GM21717 (cell line): Measurements from ENCODE around the gene GUCY2F.

ENCODE experiments used
- ATAC-seq: cut with Tn5 transposase; IDR thresholded peaks from one replicate; pipeline ENCODE4 v1.9.1; 2021; ENCODE audit warnings: mild to moderate bottlenecking, moderate library complexity; ENCODE audit not compliant: unreplicated experiment

Gene GUCY2F

GRCh38 chrX:109481986-109482385 is at the start of gene GUCY2F:
GUCY2F (minus strand) TSS chrX:109482086; CDS start chrX:109475936, 6,150 bp downstream.
- no peak for ATAC-seq

- no peak for ATAC-seq
Measured at GRCh38 chrX:109519001-109519400, 37.1 kb upstream of the GUCY2F start.

DNA sequence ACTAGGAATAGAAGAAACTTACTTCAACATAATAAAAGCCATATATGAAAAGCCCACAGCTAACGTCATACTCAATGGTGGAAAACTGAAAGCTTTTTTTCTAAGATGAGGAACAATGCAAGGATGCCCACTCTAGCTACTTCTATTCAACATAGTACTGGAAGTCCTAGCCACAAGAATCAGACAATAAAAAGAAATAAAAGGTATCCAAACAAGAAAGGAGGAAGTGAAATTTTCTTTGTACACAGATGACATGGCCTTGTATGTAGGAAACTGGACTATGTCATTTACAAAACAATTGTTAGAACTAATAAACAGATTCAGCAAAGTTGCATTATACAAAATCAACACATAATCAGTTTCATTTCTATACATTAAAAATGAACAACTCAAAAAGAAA is 29.2 kb upstream of the GUCY2F start:
- ATAC-seq, result no peak

DNA sequence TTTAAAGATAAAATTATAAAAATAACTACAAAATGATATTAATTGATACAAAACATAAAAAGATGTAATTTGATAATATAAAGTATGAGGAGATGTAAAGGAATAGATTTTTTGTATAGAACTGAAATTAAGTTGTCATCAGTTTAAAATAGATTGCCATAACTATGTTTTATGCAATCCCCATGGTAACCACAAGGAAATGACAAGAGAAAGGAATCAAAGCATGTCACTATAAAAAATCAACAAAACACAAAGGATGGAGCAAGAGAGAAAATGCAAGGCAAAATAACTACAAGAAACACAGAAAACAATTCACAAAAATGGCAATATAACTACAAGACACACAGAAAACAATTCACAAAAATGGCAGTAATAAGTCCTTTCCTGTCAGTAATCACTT is 27.0 kb upstream of the GUCY2F start:
- no peak for ATAC-seq

DNA sequence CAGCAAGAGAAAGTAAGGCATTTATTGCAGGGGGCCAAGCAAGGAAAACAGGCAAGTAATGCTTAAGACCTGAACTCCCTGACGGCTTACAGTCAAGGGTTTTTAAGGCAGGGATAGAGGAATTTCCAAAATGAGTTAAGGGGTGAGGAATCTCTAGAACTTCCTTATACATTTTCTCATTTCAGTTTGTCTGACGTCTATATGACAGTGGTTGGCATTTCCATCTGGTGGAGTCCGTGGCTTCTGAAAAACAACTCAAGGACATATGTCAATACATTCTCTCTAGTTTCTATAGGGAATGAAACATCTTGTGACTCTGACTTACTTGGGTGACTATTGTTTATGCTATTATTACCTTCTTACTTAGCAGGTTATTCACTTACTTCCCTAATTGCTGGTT is 19.3 kb upstream of the GUCY2F start:
- ATAC-seq, result no peak

DNA sequence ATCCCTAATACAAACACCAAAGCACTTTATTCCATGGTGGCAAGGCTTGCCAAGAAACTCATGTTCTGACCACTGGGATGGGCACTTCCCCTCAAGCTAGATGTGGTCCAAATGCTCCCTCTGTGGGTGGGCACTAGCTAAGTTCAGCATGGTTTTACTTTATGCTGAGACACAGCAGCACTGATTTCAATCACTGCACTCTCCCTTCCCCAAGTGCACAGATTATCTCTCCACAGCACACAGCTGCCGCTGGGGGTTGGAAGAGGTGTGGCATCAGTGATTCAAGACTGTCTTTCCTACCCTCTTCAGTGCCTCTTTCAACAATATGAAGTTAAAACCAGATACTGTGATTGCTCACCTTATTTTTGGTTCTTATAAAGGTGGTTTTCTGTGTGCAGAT is 16.5 kb upstream of the GUCY2F start:
- ATAC-seq, result no peak

GRCh38 chrX:109489174-109489573 is 7.3 kb upstream of the GUCY2F start:
- ATAC-seq, result no peak

DNA sequence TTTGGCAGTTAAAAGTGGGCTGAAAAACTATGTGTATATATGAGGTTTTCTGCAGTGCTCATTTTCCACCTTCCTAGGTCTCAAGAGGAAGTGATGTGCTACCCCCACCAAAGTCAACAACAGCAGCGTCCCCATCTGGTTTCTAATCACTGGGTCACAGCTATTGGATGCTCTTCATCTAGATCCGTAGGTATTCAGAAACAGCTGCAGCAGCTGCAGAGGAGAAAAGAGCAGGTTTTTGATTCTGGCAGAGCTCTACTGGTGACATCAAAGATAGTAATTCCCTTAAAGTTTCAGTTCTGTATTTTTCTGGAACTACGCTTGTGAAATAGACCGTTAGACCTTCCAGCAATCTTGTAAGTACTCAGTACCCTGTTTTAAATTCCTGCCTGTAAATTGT is 5.8 kb upstream of the GUCY2F start:
- peak; percentile 52 for ATAC-seq

DNA sequence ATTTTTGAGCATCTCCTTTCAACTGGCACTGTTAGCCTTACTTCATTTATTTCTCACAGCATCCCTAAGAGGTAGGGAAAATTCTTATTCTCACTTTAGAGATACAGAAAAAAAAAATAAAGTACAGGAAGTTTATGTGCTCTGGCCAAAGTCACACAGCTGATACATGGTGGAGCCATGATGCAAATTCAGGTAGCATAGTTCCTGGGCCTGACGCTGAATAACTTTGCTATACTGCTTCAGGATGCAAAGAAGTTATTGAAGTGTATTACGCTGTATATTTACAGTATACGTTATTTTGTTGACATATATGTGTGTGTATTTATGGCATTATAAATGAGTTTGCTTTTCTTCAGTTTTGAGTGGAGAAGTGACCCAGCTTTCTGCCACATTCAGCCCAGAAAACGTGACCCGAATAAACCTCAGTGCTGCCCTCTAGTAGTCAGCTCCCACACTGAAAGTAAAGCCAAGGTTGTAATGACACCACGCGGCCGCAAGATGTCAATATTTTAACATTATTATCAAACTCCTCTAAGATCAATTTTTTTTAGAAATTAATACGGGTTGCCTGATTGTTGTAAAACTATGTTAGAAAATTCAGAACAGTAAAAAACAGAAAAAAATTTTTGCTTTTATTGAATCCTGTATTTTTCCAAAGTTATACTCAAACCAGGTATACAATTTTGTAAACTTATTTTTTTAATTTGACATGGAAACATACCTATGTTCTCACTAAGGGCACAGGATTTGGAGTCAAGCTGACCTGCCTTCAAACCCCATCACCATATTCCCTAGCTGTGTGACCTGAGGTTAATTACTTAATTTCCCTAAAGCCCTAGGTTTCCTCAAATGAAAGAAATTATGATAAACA is 3.8 kb upstream of the GUCY2F start:
- peak; percentile 73 for ATAC-seq

DNA sequence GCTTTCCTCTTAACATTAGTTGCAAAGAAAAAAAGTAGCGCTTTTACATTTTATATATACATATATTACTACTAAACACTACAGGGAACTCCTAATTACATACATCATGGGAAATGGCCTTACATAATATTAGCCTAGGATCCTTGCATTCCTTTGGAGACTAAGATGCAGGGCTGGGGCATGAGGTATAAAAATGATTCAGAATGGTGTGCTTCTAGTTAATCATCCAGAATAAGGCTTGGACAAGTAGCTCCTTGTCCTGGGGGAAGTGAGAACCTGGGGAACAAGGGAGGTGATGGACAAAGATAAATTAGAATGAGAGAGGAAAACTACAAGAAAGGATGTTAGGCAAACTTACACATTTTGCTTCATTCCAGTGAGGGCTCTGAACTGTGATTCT is 3.0 kb upstream of the GUCY2F start:
- no peak for ATAC-seq

GRCh38 chrX:109475174-109475891 is 6.6 kb downstream of the GUCY2F start:
- ATAC-seq, result no peak

- ATAC-seq, result no peak
Measured at GRCh38 chrX:109472939-109473735, 8.7 kb downstream of the GUCY2F start.

DNA sequence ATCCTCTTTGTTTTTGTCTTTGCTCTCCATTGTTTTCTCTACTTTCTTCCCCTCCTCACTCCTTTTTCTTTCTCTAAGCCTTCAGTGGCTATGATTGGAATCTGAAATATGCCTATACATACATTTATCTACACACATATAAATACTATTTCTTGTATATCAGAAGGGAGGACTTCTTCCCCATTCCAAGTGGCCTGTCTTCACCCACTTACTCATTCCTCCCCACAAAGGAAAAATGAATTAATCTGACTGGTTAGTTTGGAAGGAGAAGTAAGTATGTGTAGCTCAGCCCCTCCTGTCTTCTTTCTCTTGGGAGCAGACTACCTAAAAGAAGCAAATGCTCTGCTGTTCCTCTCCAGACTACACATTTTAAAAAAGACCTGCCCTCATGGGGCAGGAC is 17.7 kb downstream of the GUCY2F start:
- no peak for ATAC-seq

- ATAC-seq, result no peak
Measured at GRCh38 chrX:109463784-109464183, 18.1 kb downstream of the GUCY2F start.

- ATAC-seq, result no peak
Measured at GRCh38 chrX:109448282-109448938, 33.5 kb downstream of the GUCY2F start.

DNA sequence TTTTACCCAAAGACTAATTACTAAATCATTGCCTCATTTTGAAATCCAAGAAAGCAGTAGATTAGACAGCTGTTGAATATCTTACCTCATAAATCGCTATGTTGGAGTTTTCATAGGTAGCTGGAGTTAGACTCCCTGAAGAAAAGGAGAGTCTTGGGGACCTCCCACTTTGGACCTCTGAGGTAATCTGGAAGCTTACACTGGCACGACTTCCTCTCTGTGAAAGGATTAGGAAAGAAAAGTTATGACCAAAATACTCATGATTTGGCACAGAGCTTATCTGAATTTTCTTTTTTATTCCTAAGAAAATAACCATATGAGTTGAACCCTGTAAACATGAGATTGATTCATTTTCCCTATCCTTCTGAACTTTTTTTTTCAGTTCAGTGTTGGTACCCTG is 40.6 kb downstream of the GUCY2F start:
- ATAC-seq, result no peak

DNA sequence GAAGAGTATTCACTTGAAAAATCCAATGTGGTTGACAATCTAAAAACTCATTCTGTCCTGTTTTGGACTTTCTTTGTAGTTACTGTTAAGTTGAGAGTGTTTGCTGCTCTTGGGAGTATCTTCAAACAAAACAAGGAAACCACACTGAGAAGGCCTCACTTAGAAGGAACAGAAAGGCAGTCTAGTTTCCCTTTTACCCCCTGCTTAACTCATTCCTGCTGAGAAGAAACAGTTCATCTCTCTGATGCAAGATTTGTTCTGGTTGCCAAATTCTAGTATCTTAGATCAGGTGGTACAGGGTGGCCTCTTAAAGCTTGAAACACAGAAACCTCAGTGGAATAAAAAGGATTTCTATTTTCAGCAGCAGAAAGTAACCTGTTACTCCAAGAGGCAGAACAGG is 41.4 kb downstream of the GUCY2F start:
- ATAC-seq, result peak; percentile 69

DNA sequence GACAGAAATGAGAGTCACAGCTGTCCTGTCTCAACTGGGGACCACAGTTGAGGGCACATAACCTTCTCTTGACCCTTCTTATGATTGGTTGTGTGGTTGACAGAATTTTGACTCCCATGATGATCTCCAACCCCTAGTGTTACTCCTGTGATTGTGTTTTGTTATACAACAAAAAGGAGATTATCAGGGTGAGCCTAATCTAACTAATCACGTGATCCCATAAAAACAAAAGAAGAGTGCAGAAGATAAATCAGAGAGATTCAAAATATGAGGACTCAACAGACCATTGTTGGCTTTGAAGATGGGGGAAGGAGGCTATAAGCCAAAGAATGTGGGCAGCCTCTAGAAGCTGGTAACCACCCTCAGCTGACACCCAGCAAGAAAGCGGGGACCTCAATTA is 72.7 kb downstream of the GUCY2F start:
- no peak for ATAC-seq

GRCh38 chrX:109403922-109404321 is 78.0 kb downstream of the GUCY2F start:
- ATAC-seq, result no peak

DNA sequence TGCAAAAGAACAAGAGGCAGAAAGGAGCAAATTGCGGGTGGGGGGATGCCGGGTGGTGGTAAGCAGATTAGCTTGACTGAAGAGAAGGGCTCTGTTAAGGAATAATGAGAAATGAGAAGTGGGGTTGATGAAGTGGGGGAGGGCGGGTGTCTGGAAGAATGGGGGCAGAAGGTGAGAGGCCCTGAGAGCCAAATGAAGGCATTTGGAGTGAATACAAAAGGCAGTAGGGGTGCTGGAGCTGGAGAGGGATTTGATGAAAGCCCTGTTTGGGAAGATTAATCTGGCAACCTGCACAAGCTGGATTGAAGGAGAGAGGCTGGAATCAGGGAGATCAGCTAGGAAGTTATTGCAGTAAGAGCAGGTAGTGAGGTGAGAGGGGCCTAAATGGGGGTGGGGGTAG is 82.1 kb downstream of the GUCY2F start:
- ATAC-seq, result no peak

DNA sequence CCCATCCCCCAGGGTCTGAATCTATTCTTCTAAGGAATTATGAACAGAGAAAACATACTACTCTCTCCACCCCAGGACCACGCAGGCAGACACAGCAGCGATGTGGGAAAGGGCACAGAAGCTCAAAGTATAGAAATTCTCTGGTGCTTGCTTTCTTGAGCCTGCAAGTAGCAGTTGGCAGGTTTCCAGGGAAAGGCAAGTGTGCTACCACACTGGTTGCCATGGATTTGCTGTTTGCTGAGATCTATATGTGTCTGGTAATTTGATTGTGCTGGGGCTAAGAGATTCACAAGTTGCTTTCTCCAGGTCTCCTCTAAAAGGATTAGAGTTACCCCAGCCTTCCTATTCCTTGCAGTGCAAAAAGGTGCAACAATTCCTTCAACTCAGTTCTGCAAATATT is 83.1 kb downstream of the GUCY2F start:
- ATAC-seq, result no peak
